K562 (cell line): ENCODE results near the gene ANKRD13B. TPM values are rescaled to one million over a fixed set of nuclear protein-coding genes. Genes with fewer than 3 reads are reported as not detected.

Experiments
- ASH1L ChIP-seq: fragments of 450-650 bp; IDR thresholded peaks from 2 replicates; pipeline ENCODE4 v1.6.1; 2018; ENCODE audit warnings: borderline replicate concordance, mild to moderate bottlenecking, low read depth; ENCODE audit not compliant: partially characterized antibody
- ATF7 ChIP-seq: fragments of 450-650 bp; IDR thresholded peaks from 2 replicates; pipeline ENCODE4 v1.7.1; 2014; ENCODE audit warnings: mild to moderate bottlenecking, moderate library complexity
- BACH1 ChIP-seq: fragments of 200-800 bp; sonication (Bioruptor generic); IDR thresholded peaks from 2 replicates; pipeline ENCODE4 v1.6.1; 2016; ENCODE audit warnings: missing genetic modification characterization, missing compliant biosample characterization
- BMI1 ChIP-seq: fragments of 150-350 bp; IDR thresholded peaks from 2 replicates; pipeline ENCODE4 v1.6.1; 2014; ENCODE audit warnings: low read length
- CC2D1A ChIP-seq: fragments of 450-650 bp; IDR thresholded peaks from 2 replicates; pipeline ENCODE4 v1.6.1; 2017; ENCODE audit warnings: mild to moderate bottlenecking
- CTBP1 ChIP-seq: fragments of 450-650 bp; IDR thresholded peaks from 2 replicates; pipeline ENCODE4 v1.6.1; 2016; ENCODE audit warnings: borderline replicate concordance
- ETV1 ChIP-seq: fragments of 450-650 bp; conservative IDR thresholded peaks from 2 replicates; pipeline ENCODE4 v1.6.1; 2016; ENCODE audit warnings: missing genetic modification characterization, control low read depth, low read depth, missing compliant biosample characterization
- FIP1L1 ChIP-seq: fragments of 200-400 bp; formaldehyde crosslinking; IDR thresholded peaks from 2 replicates; pipeline ENCODE4 v1.6.1; 2018; ENCODE audit warnings: mild to moderate bottlenecking, low read depth, low read length; ENCODE audit not compliant: poor library complexity, severe bottlenecking
- HIVEP1 ChIP-seq: fragments of 250-450 bp; sonication (Bioruptor Pico); IDR thresholded peaks from 2 replicates; pipeline ENCODE4 v1.4.0; 2020; ENCODE audit warnings: mild to moderate bottlenecking
- IRF2 ChIP-seq: sonication (generic); formaldehyde crosslinking; IDR thresholded peaks from 2 replicates; pipeline ENCODE4 v1.8.1; 2022; ENCODE audit warnings: mild to moderate bottlenecking, missing genetic modification reagents
- L3MBTL2 ChIP-seq: fragments of 450-650 bp; IDR thresholded peaks from 2 replicates; pipeline ENCODE4 v1.6.1; 2016; ENCODE audit warnings: mild to moderate bottlenecking, moderate library complexity
- LEF1 ChIP-seq: fragments of 450-650 bp; IDR thresholded peaks from 2 replicates; pipeline ENCODE4 v1.6.1; 2016; ENCODE audit warnings: mild to moderate bottlenecking
- MTA2 ChIP-seq: fragments of 450-650 bp; IDR thresholded peaks from 2 replicates; pipeline ENCODE4 v1.6.1; 2016; ENCODE audit warnings: low read depth
- POLR2A ChIP-seq: fragments of 450-650 bp; conservative IDR thresholded peaks from 2 replicates; pipeline ENCODE4 v1.6.1; 2016
- POLR2G ChIP-seq: fragments of 200-400 bp; formaldehyde crosslinking; IDR thresholded peaks from 2 replicates; pipeline ENCODE4 v1.6.1; 2017; ENCODE audit warnings: low read depth, mild to moderate bottlenecking, antibody characterized with exemption, low read length, moderate library complexity
- RAD21 ChIP-seq, 2 experiments: fragments of 250-450 bp in 1 of 2; fragments of 450-650 bp in 1 of 2; sonication (Bioruptor Pico) in 1 of 2; formaldehyde crosslinking in 1 of 2; IDR thresholded peaks in 1 of 2; conservative IDR thresholded peaks in 1 of 2; 2 replicates each; pipeline versions ENCODE4 v1.4.0 to v1.8.0; 2020 to 2022; ENCODE audit warnings: mild to moderate bottlenecking in 2 of 2, moderate library complexity in 1 of 2
- RCOR1 ChIP-seq, 2 experiments: IDR thresholded peaks; 2 replicates each; pipeline ENCODE4 v1.6.1; 2012; ENCODE audit warnings: low read depth in 2 of 2, low read length in 2 of 2, borderline replicate concordance in 1 of 2, improper control_type of control experiment in 1 of 2
- RERE ChIP-seq: sonication (generic); formaldehyde crosslinking; IDR thresholded peaks from 2 replicates; pipeline ENCODE4 v1.8.0; 2023; ENCODE audit warnings: missing genetic modification reagents, mild to moderate bottlenecking, borderline replicate concordance
- UBTF ChIP-seq, 2 experiments: IDR thresholded peaks; 2 replicates each; pipeline ENCODE4 v1.6.1; 2012; ENCODE audit warnings: improper control_type of control experiment in 2 of 2, low read depth in 2 of 2, low read length in 2 of 2, borderline replicate concordance in 1 of 2
- ZBTB1 ChIP-seq: sonication (generic); formaldehyde crosslinking; IDR thresholded peaks from 2 replicates; pipeline ENCODE4 v1.8.1; 2023; ENCODE audit warnings: missing genetic modification reagents, low read depth, mild to moderate bottlenecking, borderline replicate concordance
- ZNF282 ChIP-seq: sonication (generic); formaldehyde crosslinking; IDR thresholded peaks from 2 replicates; pipeline ENCODE4 v1.8.1; 2023; ENCODE audit warnings: missing genetic modification reagents
- ZNF561 ChIP-seq: fragments of 450-650 bp; formaldehyde crosslinking; conservative IDR thresholded peaks from 2 replicates; pipeline ENCODE4 v1.4.0; 2020; ENCODE audit warnings: mild to moderate bottlenecking, moderate library complexity
- polyA plus RNA-seq, 8 experiments: library from polyadenylated mRNA; depleted of rRNA in 4 of 8; stranded (reverse) in 5 of 8; unstranded in 3 of 8; fragments of >200 nt; fragmentation: Nextera tagmentation in 2 of 8; fragmentation: Illumina TruSeq in 1 of 8; extraction: Ambion mirVana in 2 of 8; extraction: Trizol in 1 of 8; gene quantifications; 2 replicates each; pipeline versions ENCODE4 v1.2.1 to v1.2.3, GENCODE V29; 2011 to 2014; ENCODE audit warnings: inconsistent platforms in 1 of 8, missing spikeins in 1 of 8
- total RNA-seq, 7 experiments: library from RNA; depleted of rRNA in 6 of 7; stranded (reverse); fragments of >200 nt in 6 of 7; fragmentation: Illumina TruSeq in 2 of 7; extraction: Trizol in 2 of 7; gene quantifications; 2 replicates each; pipeline versions ENCODE4 v1.2.1 to v1.2.3, GENCODE V29; 2011 to 2021; ENCODE audit warnings: low replicate concordance in 1 of 7

The ANKRD13B gene
- total and polyA plus RNA-seq, 9 of the 15 experiments (the other 6 are each of a cell fraction or from before 2014, with no cell fraction given), result 0.15 to 28.1 (median 4.6) TPM

GRCh38 chr17:29567554-29568330 lies 25.2 kb upstream of the ANKRD13B start (continued):
- TF ChIP-seq RERE, result no peak
- peak; percentile 76 for TF ChIP-seq POLR2G
- TF ChIP-seq CTBP1, result peak; percentile 77
- no peak for TF ChIP-seq LEF1
- peak in 1 of 2 experiments; percentile 33; a peak in 1 of 4 replicates for TF ChIP-seq RAD21 (CRISPR knock-in tag; conservative IDR thresholded peaks at IDR 0.05 in 1 of 2, IDR thresholded peaks at IDR 0.05 in 1 of 2)
- peak; percentile 87 for TF ChIP-seq L3MBTL2
- TF ChIP-seq FIP1L1, result peak; percentile 12
- TF ChIP-seq ETV1, result no peak
- TF ChIP-seq CC2D1A, result no peak
- TF ChIP-seq HIVEP1 (CRISPR knock-in tag), result no peak
- no peak for TF ChIP-seq ZBTB1
- TF ChIP-seq ZNF561, result no peak
- TF ChIP-seq UBTF (IDR thresholded peaks at IDR 0.05; ENCODE audit: borderline replicate concordance in 1 of 2, low read depth in 2 of 2, low read length in 2 of 2), result peak in 1 of 2 experiments; percentile 73; a peak in 2 of 4 replicates
- peak in 1 of 2 experiments; percentile 7; a peak in 1 of 4 replicates for TF ChIP-seq RCOR1 (IDR thresholded peaks at IDR 0.05; ENCODE audit: borderline replicate concordance in 1 of 2, low read depth in 2 of 2, low read length in 2 of 2)
- no peak for TF ChIP-seq BACH1 (tag)
- TF ChIP-seq ZNF282, result no peak
- no peak for TF ChIP-seq ASH1L
- 0 out of 2 replicates have a peak, but pooled peaks have one; percentile 19 for TF ChIP-seq MTA2
- no peak for TF ChIP-seq POLR2A
- TF ChIP-seq IRF2, result no peak
- TF ChIP-seq ATF7, result no peak
- no peak for TF ChIP-seq BMI1
